ENCODE data around the gene C10orf71. TPM values are rescaled to one million over a fixed set of nuclear protein-coding genes. Genes with fewer than 3 reads are reported as not detected.

Gene C10orf71
- total RNA-seq, 2 experiments from 2014 or later: not detected

DNA sequence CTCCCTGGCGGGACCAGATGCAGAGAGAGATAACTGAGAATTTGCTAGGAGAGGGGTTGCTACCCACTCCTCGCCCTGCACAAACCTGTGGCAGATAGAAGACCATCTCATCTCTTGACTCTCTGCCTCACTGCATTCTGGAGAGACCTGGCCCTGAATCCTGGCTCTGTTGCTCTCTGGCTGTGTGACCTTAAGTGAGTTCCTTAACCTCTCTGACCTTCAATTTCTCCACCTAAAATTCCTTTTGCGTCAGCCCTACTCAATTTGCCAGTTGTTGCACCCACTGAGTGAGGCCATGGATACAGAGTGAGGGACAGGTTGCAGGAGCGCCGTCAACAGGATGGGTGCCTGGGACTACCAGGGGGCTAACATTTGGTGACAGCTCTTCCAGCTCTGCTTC lies 5.2 kb downstream of the C10orf71 start:
- peaks cover 3% of the 10 kb centered on the region for H3K36me3 Mint-ChIP-seq
- H3K4me3 Mint-ChIP-seq: no peak overlapping the region
- DNase-seq (no peak), ATAC-seq (ENCODE audit: low read depth) (no peak)
- no peak overlapping the region for H3K27ac Mint-ChIP-seq
- H3K27me3 Mint-ChIP-seq: peaks cover 11% of the 10 kb centered on the region
- H3K4me1 Mint-ChIP-seq: peaks cover 14% of the 10 kb centered on the region
- no peaks in the 10 kb centered on the region for H3K9me3 Mint-ChIP-seq
- POLR2A ChIA-PET: no interaction called here

DNA sequence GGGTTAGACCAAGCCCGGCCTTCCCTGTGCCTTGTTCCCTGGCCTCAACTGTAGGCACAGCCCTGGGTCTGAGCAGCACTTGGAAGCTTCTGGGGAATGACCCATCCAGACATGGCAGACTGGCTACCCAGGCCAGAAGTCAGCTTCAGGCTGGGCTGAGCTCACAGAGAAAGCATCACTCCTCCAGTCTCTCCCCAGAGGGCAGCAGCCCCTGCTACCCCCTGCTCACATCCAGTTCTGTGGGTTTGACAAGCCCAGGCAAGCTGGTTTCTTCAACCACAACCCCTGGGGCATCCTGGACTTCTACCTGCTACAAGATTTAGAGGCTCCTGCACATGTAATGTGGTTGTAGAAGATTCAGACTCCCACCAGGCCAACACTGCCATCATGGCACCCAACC lies 9.0 kb downstream of the C10orf71 start:
- ATAC-seq (ENCODE audit: low read depth) (no peak), DNase-seq (no peak)
- peaks cover 12% of the 10 kb centered on the region for H3K27me3 Mint-ChIP-seq
- POLR2A ChIA-PET: no interaction called here
- no peak overlapping the region for H3K4me3 Mint-ChIP-seq
- peaks cover 10% of the 10 kb centered on the region for H3K36me3 Mint-ChIP-seq
- peak overlapping the region; percentile 52 for H3K27ac Mint-ChIP-seq
- H3K9me3 Mint-ChIP-seq: peaks cover 2% of the 10 kb centered on the region
- H3K4me1 Mint-ChIP-seq: peaks cover 35% of the 10 kb centered on the region

DNA sequence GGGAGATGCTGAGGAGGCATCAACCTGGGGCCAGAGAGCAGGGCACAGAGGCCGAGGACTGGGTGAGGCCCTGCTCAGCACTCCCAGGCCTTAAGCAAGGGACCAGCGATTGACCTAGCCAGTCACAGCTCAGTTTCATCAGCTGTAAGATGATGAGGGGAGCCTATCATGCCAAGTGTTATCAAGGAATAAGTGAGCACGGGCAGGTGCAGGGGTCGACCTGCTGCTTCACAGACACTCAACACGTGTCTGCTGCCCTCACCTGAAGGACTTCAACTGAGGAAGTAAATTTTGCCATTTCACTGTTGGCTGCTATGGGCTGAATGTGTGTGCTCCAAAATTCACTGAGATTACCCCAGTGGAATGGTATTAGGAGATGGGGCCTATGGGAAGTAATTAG lies 9.9 kb downstream of the C10orf71 start:
- Mint-ChIP-seq H3K9me3 (peaks cover 3% of the 10 kb centered on the region), H3K36me3 (peaks cover 10% of the 10 kb centered on the region), H3K27me3 (peaks cover 12% of the 10 kb centered on the region), H3K27ac (peak overlapping the region; percentile 89), H3K4me3 (peak overlapping the region; percentile 24), H3K4me1 (peaks cover 35% of the 10 kb centered on the region)
- POLR2A ChIA-PET: interaction anchor here (1.1 kb wide), 1 partner anchor 54 kb away, joined by 3 read pairs; no protein-coding TSS in a partner anchor
- ATAC-seq (ENCODE audit: low read depth): no peak
- no peak for DNase-seq

DNA sequence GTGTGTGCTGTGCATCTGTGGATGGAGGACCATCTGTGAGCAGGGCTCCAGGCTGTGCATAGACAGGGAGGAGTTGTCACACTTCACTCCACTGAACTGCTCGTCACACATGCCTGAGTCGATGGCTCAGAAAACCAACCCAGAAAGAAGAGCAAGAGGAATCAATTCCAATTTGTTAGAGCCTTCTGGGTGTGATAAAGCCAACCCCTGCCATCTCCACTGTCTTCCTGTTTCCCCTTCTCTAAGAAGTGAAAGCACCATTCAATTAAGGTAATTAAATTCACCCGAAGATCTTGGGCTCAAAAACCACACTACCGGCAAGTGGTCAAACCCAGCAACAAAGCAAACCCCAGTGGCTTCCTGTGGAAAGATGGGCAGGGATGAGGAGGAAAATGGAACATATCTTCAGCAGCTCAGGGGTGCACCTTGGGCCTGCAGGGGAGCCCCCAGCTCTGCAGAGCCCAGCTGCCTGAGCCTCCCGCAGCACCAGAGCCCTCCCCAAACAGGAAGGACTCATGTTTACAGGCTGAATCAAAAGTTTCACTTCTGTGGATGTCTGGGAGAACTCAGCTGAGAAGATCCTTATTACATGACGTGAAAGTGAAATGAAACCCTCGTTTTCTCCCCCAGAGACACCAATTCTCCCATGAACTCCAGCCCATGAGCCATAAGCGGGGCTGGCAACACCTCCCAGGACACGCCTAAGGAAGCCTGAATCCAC lies 10.9 kb downstream of the C10orf71 start:
- peak overlapping the region; percentile 69 for H3K4me3 Mint-ChIP-seq
- H3K9me3 Mint-ChIP-seq: peaks cover 5% of the 10 kb centered on the region
- peaks cover 35% of the 10 kb centered on the region for H3K4me1 Mint-ChIP-seq
- peaks cover 12% of the 10 kb centered on the region for H3K27me3 Mint-ChIP-seq
- peaks cover 10% of the 10 kb centered on the region for H3K36me3 Mint-ChIP-seq
- POLR2A ChIA-PET: no interaction called here
- DNase-seq: peak; percentile 70
- ATAC-seq (ENCODE audit: low read depth): peak; percentile 92
- H3K27ac Mint-ChIP-seq: peak overlapping the region; percentile 89

DNA sequence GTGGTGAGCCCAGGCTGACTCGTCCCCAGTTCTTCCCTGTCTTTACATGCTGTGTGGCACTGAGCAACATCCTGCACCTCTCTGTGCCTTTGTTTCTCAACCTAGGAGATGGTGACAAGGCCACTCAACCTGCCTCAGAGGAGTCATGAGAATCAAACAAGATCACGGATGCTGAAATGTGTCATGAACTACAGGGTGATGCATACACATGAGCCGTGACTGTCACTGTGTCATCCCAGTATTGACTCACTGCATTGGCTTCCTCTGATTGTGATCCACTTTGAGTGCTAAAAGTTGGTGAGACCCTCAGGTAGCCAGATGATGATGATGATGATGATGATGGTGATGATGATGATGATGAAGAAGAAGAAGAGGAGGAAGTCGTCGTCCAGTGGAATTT lies 11.5 kb downstream of the C10orf71 start:
- DNase-seq: no peak
- Mint-ChIP-seq H3K27me3 (peaks cover 12% of the 10 kb centered on the region), H3K27ac (peak overlapping the region; percentile 89), H3K4me3 (peak overlapping the region; percentile 69), H3K36me3 (peaks cover 10% of the 10 kb centered on the region), H3K9me3 (peaks cover 6% of the 10 kb centered on the region), H3K4me1 (peaks cover 35% of the 10 kb centered on the region)
- ATAC-seq (ENCODE audit: low read depth): peak; percentile 30
- POLR2A ChIA-PET: no interaction called here

DNA sequence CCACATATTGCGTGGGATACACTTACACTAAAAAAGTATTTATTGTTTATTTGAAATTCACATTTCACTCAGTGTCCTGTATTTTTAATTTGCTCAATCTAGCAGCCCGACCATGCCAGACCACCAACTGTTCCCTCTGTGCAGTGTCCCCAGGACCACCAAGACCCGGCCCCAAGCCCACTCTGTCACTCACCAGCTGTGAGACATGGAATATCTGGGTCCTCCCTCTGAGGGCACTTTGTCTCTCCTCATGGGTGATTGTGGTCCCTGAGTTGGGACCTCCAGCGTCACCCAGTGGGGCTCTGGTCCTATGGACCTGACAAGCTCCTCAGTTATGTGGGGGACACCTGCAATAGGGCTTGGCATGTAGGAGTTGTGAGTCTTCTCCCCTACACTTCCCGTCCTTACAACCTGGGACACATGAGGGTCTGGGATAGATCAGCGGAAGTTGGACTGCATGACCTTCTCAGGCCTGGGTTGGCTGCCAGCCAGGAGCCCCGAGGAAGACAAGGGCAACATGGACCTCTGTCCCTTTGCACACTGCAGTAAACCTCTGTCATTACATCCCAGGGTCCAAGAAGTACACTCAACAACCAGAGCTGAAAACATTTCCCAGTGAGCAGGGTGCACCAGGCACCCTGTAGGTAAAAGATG lies 12.1 kb downstream of the C10orf71 start:
- POLR2A ChIA-PET: no interaction called here
- ATAC-seq (ENCODE audit: low read depth) (no peak), DNase-seq (no peak)
- Mint-ChIP-seq H3K4me1 (peaks cover 35% of the 10 kb centered on the region), H3K27ac (peak overlapping the region; percentile 89), H3K36me3 (peaks cover 10% of the 10 kb centered on the region), H3K27me3 (peaks cover 12% of the 10 kb centered on the region), H3K9me3 (peaks cover 6% of the 10 kb centered on the region), H3K4me3 (no peak overlapping the region)

DNA sequence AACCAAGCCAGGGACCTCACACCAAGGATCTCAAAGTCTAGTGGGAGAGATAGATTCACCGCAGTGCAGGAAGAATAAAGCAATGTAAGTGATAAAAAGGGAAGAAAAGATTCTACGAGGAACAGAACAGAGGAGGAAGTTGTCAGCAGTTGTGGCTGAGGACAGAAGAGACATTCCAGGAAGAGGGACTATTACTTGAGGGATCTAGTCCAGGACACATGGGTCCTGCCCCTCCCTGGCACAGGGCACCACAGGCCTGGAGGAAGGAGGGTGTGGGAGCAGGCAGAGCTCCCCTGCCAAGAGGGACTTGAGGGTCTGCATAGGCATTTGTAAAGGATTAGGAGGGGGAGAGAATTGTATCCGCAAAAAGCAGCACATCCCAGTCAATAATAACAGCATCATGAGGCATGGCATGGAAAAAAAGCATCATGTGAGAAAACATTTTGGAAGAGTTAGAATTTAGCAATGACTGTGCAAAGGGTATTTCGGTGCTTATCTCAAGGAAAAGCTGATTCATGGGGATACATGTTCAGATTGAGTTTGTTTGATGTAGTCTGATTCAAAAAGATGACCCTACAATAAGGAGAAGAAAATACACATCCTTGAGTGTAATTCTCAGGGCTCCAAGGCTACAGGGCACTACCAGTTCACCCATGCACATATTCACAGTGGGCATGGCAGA lies 12.7 kb downstream of the C10orf71 start:
- H3K9me3 Mint-ChIP-seq: peaks cover 6% of the 10 kb centered on the region
- H3K4me1 Mint-ChIP-seq: peaks cover 35% of the 10 kb centered on the region
- POLR2A ChIA-PET: no interaction called here
- ATAC-seq (ENCODE audit: low read depth) (no peak), DNase-seq (no peak)
- H3K36me3 Mint-ChIP-seq: peaks cover 10% of the 10 kb centered on the region
- H3K27ac Mint-ChIP-seq: peak overlapping the region; percentile 32
- no peak overlapping the region for H3K4me3 Mint-ChIP-seq
- H3K27me3 Mint-ChIP-seq: peaks cover 15% of the 10 kb centered on the region

DNA sequence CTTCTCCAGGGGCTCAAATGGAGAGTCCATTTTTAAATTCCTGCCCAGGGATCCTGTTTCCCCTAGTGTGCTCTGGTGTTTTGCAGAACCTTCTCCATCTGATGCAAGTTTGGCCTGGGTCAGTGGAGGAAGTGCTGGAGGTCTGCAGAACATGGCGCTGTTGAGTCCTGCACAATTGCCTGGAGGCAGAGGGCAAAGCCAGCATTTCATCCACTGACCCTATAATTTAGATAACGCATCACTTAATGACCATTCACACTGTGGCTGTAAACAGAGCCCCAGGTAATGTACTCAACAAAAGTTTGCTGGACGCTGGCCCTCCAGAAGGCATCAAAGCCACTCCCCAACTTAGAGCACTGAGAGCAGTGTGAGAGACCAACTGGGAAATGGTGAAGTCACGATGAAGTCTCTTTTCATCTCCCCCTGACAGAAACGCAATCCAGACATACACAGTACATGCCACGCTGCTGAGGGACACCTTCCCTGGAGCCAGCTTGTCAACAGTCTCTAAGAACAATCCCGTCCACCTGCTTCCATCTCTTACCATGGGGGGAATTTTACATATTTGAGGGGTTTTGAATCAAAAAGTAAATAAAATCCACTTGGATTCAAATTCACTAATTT lies 13.4 kb downstream of the C10orf71 start:
- POLR2A ChIA-PET: no interaction called here
- Mint-ChIP-seq H3K4me3 (no peak overlapping the region), H3K36me3 (peaks cover 10% of the 10 kb centered on the region), H3K27me3 (peaks cover 15% of the 10 kb centered on the region), H3K27ac (no peak overlapping the region), H3K4me1 (peaks cover 35% of the 10 kb centered on the region), H3K9me3 (peaks cover 6% of the 10 kb centered on the region)
- ATAC-seq (ENCODE audit: low read depth) (no peak), DNase-seq (no peak)

DNA sequence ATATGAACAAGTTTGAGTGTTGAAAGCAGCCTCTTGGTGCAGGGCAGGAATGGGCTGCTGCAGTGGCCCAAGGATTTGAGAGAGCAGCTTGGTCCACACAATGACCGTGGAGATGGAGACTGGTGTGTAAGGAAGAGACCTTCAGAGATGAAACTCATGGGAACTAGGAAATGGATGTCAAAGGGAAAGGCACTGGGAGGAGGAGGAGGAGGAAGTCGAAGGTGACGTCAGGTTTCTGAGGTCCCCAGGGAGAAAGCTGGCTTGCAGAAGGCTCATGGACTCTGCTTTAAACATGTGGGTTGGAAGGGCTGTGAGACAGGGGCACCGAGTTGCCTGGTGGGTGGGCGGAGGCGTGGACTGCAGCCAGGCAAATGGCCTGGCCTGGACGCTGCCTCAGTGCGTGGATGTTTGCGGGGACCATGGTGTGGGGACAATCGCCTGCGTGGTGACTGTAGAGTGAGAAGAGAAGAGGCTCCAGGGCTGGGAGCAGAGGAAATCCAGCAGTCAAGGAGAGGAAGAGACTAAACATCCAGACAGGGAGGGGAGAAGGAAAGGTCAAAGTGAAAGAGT lies 14.6 kb downstream of the C10orf71 start:
- H3K27ac Mint-ChIP-seq: no peak overlapping the region

DNA sequence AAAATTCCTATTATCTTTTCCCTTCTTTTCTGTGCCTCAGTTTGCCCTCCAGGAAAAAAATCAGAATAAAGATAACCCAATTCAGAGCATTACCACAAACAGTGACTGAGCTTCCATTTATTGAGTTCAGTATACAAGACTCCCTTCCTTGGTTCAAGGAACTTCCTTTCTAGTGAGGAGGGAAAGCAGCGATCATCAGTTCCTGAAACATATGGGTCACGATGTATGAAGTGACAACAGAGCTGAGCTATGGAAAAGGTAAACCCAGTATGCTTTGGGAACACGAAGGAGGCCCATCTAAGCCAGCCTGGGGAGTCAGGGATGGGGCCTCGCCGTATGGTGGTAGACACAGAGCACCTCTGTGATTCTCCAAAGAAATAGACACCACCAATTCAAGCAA lies 15.8 kb downstream of the C10orf71 start:
- ATAC-seq (ENCODE audit: low read depth): no peak
- Mint-ChIP-seq H3K4me3 (no peak overlapping the region), H3K36me3 (peaks cover 5% of the 10 kb centered on the region), H3K9me3 (peaks cover 6% of the 10 kb centered on the region), H3K4me1 (peaks cover 20% of the 10 kb centered on the region), H3K27ac (no peak overlapping the region), H3K27me3 (peaks cover 19% of the 10 kb centered on the region)
- no peak for DNase-seq
- POLR2A ChIA-PET: no interaction called here

More for the DNA sequence above, 14.6 kb downstream of the C10orf71 start:
- DNase-seq: no peak
- H3K36me3 Mint-ChIP-seq: peaks cover 10% of the 10 kb centered on the region
- H3K27me3 Mint-ChIP-seq: peaks cover 15% of the 10 kb centered on the region
- H3K9me3 Mint-ChIP-seq: peaks cover 6% of the 10 kb centered on the region
- POLR2A ChIA-PET: no interaction called here
- no peak overlapping the region for H3K4me3 Mint-ChIP-seq
- peaks cover 27% of the 10 kb centered on the region for H3K4me1 Mint-ChIP-seq
- ATAC-seq (ENCODE audit: low read depth): no peak

DNA sequence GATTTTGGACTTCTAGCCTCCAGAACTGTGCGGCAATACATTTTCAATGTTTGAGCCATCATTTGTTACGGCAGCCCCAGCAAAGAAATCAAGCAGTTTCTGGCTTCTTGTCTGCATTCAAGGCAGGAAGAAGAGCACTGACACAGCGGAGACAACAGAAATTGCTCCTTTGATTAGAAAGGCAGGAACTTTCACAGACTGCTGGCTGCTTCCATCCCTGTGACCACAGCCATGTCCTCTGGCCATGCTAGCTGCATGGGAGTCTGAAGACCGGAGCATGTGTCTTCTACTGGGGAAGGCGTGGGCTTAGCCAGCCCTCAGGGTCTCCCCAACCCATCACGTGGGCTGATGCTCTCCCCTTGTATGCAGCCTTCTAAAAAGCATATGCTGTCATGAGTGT lies 19.1 kb downstream of the C10orf71 start:
- peaks cover 14% of the 10 kb centered on the region for H3K27me3 Mint-ChIP-seq
- no peaks in the 10 kb centered on the region for H3K36me3 Mint-ChIP-seq
- ATAC-seq (ENCODE audit: low read depth) (no peak), DNase-seq (no peak)
- H3K4me3 Mint-ChIP-seq: no peak overlapping the region
- POLR2A ChIA-PET: no interaction called here
- H3K9me3 Mint-ChIP-seq: peaks cover 4% of the 10 kb centered on the region
- H3K4me1 Mint-ChIP-seq: peaks cover 6% of the 10 kb centered on the region
- H3K27ac Mint-ChIP-seq: no peak overlapping the region

DNA sequence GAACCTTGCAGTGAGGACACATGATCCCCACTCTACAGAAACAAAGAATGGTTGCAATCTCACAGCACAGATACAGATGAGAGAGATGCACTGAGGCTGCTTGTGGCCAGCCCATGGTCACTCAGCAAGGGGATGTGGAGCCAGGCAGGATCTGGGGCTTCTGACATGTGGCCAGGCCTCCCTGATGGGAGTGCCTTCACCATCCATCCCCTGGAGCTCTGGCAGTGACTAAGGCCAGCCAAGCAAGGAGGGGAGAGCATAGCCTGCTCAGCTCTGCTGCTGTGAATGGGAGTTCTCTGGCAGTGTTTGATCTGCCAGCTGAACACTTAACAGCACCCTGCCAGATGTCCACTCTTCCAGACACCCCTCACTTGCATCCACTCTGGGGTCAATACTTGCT lies 19.8 kb downstream of the C10orf71 start:
- POLR2A ChIA-PET: no interaction called here
- Mint-ChIP-seq H3K4me1 (peaks cover 6% of the 10 kb centered on the region), H3K4me3 (no peak overlapping the region), H3K9me3 (peaks cover 3% of the 10 kb centered on the region), H3K27ac (no peak overlapping the region), H3K27me3 (peaks cover 13% of the 10 kb centered on the region), H3K36me3 (no peaks in the 10 kb centered on the region)
- no peak for ATAC-seq (ENCODE audit: low read depth)
- DNase-seq: no peak

DNA sequence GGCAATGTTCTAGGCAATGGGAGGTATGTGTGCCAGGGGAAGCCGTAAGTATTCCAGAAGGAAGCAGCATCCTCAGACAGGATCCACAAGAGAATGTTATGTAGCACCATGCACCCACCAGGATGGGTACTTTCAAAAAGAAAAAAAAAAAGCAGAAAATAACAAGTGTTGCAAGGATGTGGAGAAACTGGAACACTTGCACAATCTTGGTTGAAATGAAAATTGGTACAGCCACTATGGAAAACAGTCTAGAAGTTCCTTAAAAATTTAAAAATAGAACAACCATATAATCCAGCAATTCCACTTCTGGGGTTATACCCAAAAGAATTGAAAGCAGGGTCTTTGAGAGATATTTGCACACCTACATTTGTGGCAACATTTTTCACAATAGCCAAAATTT lies 20.2 kb downstream of the C10orf71 start:
- H3K27me3 Mint-ChIP-seq: peaks cover 14% of the 10 kb centered on the region

More for the DNA sequence above, 20.2 kb downstream of the C10orf71 start:
- POLR2A ChIA-PET: no interaction called here
- peaks cover 3% of the 10 kb centered on the region for H3K9me3 Mint-ChIP-seq
- no peak overlapping the region for H3K4me3 Mint-ChIP-seq
- H3K4me1 Mint-ChIP-seq: peaks cover 6% of the 10 kb centered on the region
- DNase-seq: no peak
- H3K36me3 Mint-ChIP-seq: no peaks in the 10 kb centered on the region
- ATAC-seq (ENCODE audit: low read depth): no peak
- no peak overlapping the region for H3K27ac Mint-ChIP-seq

Measured in activated naive CD8-positive, alpha-beta T cell treated with anti-CD3 and anti-CD28 coated beads, Interleukin-2, amount 10 ng/mL, durations not matched to agents 7 days and 5 days (primary cell).